KOPT-K1 (cell line): ENCODE measurements around the gene XRCC6.
"Not testable (repeated sequence)": the region's sequence is repeated elsewhere in the genome, so short reads cannot be mapped to it uniquely, and the experiment has no call there.

Experiments
- H3K27ac ChIP-seq: fragments of 200-600 bp; sonication (generic); 2 replicates; pipeline ENCODE4 v1.5.1; 2016; ENCODE audit warnings: antibody characterized with exemption, mild to moderate bottlenecking, low read depth, low read length; ENCODE audit not compliant: poor library complexity, severe bottlenecking
- H3K36me3 ChIP-seq: fragments of 200-600 bp; sonication (generic); 2 replicates; pipeline ENCODE4 v1.5.1; 2017; ENCODE audit warnings: antibody characterized with exemption, mild to moderate bottlenecking, low read length, moderate library complexity; ENCODE audit not compliant: insufficient read depth
- H3K9me3 ChIP-seq: fragments of 200-600 bp; sonication (generic); 2 replicates; pipeline ENCODE4 v1.5.1; 2017; ENCODE audit warnings: antibody characterized with exemption, low read length, mild to moderate bottlenecking; ENCODE audit not compliant: insufficient read depth, poor library complexity, severe bottlenecking

XRCC6 gene

DNA sequence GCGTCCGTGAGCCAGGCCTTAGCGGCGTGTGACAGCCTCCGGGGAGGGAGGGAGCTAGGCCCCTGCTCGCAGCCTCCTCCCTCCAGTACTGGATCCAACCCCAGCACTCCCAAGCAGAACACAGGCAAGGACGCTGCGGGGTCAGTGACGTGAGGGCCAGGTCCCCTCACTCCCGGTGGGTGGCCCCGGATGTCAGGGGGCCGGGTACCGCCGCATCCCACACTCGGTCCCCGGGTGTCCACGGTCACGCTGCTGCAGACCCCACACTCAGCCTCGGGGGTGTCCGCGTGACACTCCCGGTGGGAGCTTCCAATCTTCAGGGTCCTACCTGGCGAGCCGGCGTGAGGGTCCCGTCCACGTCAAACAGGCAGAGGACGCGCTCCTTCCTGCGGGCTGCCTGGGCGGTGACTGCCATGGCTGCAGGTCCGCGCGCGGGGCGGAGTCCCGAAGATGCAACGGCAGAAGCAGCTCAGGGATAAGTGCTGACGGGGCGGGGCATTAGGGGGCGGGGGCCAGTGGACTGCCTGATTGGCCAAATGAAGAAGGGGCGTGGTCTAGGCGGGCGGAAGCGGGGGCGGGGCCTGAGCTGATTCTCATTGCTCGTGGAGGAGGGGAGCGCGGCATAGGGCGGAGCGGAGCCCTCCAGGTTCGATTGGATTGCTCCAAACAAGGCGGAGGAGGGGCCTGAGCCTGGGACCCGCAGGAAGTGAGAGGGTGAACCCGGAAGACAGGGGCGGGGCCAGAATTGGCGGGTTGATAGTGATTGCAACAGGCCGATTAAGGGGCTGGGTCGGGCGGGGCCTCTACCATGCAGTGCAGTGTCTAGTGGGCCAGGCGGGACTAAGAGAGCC lies 31.5 kb upstream of the XRCC6 start, which contains the start of gene PMM1:
Gene PMM1, minus strand, starts transcription at position 450 of the 851 bp plus-strand sequence. Its CDS starts 35 bp downstream, at position 415.
- H3K27ac ChIP-seq = peak within 1 kb of the TSS; percentile 77
- H3K36me3 ChIP-seq = peaks cover 3% of the 10 kb centered on the region; the same call in 1 of the 2 replicates
- H3K9me3 ChIP-seq = no peaks in the 10 kb centered on the region

- not testable (repeated sequence) for H3K36me3 ChIP-seq
These were observed 27.6 kb upstream of the XRCC6 start for GRCh38 chr22:41593336-41593960.

GRCh38 chr22:41595703-41596102 lies 25.4 kb upstream of the XRCC6 start:
- Histone ChIP-seq H3K27ac (no peak overlapping the region), H3K36me3 (peaks cover 7% of the 10 kb centered on the region; the same call in 1 of the 2 replicates), H3K9me3 (no peaks in the 10 kb centered on the region)

More at GRCh38 chr22:41593336-41593960, 27.6 kb upstream of the XRCC6 start:
- not testable (repeated sequence) for H3K9me3 ChIP-seq, H3K27ac ChIP-seq

GRCh38 chr22:41596776-41597634 lies 24.1 kb upstream of the XRCC6 start:
- Histone ChIP-seq H3K27ac (no peak overlapping the region), H3K36me3 (peaks cover 20% of the 10 kb centered on the region), H3K9me3 (no peaks in the 10 kb centered on the region)

- Histone ChIP-seq H3K36me3 (peaks cover 26% of the 10 kb centered on the region), H3K9me3 (no peaks in the 10 kb centered on the region), H3K27ac (no peak overlapping the region)
These were observed 23.5 kb upstream of the XRCC6 start for GRCh38 chr22:41597635-41597953.

GRCh38 chr22:41598081-41598480 lies 23.0 kb upstream of the XRCC6 start:
- no peak overlapping the region for H3K27ac ChIP-seq
- no peaks in the 10 kb centered on the region for H3K9me3 ChIP-seq
- H3K36me3 ChIP-seq = peaks cover 31% of the 10 kb centered on the region

- Histone ChIP-seq H3K27ac (no peak overlapping the region), H3K36me3 (peaks cover 34% of the 10 kb centered on the region), H3K9me3 (no peaks in the 10 kb centered on the region)
These were observed 22.0 kb upstream of the XRCC6 start for GRCh38 chr22:41598891-41599635.

- no peak overlapping the region for H3K27ac ChIP-seq
These were observed 20.1 kb upstream of the XRCC6 start for GRCh38 chr22:41600976-41601375.

GRCh38 chr22:41603873-41604332 lies 17.2 kb upstream of the XRCC6 start:
- H3K27ac ChIP-seq = no peak overlapping the region
- H3K9me3 ChIP-seq = no peaks in the 10 kb centered on the region
- peaks cover 66% of the 10 kb centered on the region for H3K36me3 ChIP-seq

More at GRCh38 chr22:41600976-41601375, 20.1 kb upstream of the XRCC6 start:
- Histone ChIP-seq H3K36me3 (peaks cover 49% of the 10 kb centered on the region), H3K9me3 (no peaks in the 10 kb centered on the region)

DNA sequence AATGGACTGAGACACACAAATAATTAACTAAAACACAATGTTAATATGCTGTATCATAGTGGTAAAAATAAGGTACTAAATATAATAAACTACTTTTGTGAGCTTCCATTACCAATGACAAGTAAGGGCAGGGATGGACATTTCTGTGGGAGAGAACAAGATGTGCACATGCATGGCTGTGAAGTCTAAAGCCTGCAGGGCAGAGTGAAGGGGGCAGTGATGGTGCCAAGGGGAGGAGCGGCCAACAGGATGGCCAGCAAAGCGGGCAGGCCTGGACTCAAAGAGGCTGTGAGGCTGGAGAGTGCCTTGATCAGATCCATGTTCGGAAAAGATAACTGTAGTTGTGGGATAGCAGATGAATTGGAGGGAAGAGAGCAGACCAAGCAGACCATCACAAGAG lies 12.7 kb upstream of the XRCC6 start:
- Histone ChIP-seq H3K9me3 (no peaks in the 10 kb centered on the region), H3K36me3 (peaks cover 41% of the 10 kb centered on the region), H3K27ac (no peak overlapping the region)

DNA sequence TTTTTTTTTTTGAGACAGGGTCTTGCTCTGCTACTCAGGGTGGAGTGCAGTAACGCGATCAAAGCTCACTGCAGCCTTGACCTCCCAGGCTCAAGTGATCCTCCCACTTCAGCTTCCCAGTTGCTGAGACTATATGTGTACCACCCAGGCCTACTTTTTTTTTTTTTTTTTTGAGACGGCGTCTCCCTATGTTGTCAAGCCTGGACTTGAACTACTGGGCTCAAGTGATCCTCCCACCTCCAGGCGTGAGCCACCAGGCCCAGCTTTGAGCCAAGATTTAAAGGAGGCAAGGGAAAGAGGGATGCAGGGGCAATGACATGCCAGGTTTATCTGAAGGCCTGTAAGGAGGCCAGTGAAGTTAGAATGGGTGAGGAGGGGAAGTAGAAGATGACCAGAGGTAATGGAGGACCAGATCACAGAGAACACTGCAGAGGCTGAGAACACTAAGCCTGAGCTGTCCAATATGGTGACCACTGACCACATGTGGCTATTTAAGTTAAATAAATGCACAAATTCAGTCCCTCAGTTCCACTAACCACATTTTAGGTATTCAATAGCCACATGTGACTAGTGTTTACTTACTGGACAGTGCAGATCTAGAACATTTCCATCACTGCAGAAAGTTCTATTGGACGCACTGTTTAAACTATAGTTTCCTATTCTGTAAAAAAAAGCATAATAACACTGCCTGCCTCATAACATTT lies 8.3 kb upstream of the XRCC6 start:
- no peak overlapping the region for H3K27ac ChIP-seq
- no peaks in the 10 kb centered on the region for H3K9me3 ChIP-seq
- peaks cover 8% of the 10 kb centered on the region; the same call in 1 of the 2 replicates for H3K36me3 ChIP-seq

- Histone ChIP-seq H3K36me3 (peaks cover 8% of the 10 kb centered on the region; the same call in 1 of the 2 replicates), H3K27ac (no peak overlapping the region), H3K9me3 (no peaks in the 10 kb centered on the region)
These were observed 7.6 kb upstream of the XRCC6 start for GRCh38 chr22:41613456-41613855.

DNA sequence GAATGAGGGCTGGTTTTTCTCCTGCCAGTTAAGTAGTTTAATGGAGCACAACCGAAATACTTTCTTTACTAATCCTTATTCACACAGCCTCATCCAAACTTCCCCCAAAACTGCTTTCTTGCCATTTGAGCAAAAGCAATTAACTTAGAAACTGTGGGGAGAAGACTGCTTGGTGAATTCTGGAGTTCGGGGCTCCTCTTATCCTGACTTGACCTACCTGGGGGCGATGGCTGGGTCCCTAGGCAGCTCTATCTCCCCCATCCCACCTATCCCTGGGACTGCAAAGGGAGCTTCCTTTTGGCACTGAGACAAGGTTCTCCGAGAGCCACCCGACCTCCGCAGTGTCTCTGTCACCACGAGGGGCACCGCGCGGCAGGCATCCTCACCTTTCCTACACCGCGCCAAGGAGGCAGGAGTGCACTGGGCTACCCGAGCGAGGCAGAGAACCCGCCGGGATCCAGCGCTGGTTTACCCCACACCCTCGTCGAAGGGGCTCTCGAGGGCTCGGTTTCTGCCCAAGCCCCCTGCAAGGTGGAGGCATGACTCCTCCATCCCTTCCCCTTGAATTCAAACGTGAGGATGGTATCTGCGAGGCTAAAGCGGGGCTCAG lies 1.0 kb upstream of the XRCC6 start:
- H3K36me3 ChIP-seq = peaks cover 22% of the 10 kb centered on the region
- no peaks in the 10 kb centered on the region for H3K9me3 ChIP-seq
- peak overlapping the region; percentile 97 for H3K27ac ChIP-seq
